Activated CD8-positive, alpha-beta memory T cell treated with anti-CD3 and anti-CD28 coated beads, Interleukin-2, amount 50 U/mL, for 48 hours (primary cell): Measurements from ENCODE around the gene PRODH.
A peak's percentile ranks its signal among the peaks of the same experiment; 100 is the strongest.
"Not testable (repeated sequence)": the region's sequence is repeated elsewhere in the genome, so short reads cannot be mapped to it uniquely, and the experiment has no call there.

Source experiments
- DNase-seq: peaks from one replicate; pipeline ENCODE4 v3.0.0-alpha.2; 2020

The PRODH gene

DNA sequence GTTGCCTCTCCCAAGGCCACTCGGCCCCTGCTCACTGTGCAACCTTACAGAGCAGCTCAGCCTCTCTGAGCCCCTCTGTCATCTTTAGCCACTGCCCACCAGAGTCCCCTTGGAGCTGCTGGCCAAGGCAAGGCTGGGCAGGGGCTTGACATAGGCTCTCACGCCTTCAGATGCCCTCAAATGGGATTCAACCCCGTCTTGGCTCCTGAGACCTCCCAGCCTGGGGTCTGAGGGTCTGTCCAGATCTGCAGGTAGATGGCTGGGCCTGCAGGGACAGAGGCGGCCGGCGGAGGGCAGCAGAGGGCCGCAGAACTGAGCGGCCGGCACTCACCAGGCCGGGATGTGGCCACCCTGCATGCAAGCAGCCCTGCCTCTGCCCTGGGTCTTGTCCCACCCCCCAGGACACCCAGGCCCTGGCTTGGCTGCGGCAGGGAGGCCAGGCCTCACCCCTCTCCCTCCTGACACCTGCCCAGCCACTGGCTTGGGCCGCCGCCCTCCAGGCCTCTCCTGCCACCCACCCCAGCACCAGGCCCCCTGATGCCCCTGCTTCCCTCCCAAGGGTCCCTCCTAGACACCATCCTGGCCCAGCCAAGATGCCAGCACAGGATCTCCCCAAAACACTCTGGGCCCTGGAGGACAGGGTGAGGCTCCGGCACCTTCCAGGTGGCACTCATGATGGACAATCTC, 18.4 kb upstream of the PRODH start:
- DNase-seq: peak; percentile 87

DNA sequence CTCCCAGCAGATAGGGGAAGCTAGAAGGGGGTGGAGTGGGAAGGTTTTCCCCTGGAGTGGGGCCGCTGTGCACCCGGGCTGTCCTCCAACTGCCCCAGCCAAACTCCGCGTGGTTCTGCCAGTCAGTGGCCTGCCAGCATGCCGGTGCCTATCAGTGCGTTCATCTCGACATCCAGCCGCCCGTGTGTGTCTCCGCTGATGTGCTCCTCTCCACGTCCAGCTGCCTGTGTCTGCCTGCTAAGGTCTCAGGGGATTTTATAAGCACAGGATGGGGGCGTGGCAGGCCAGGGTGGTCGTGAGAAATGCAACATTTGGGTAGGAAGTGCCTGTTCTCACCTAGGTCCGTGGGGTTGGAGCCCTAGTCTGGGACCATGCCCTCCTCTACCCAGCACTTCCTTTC, 17.0 kb upstream of the PRODH start:
- DNase-seq: not testable (repeated sequence)

DNA sequence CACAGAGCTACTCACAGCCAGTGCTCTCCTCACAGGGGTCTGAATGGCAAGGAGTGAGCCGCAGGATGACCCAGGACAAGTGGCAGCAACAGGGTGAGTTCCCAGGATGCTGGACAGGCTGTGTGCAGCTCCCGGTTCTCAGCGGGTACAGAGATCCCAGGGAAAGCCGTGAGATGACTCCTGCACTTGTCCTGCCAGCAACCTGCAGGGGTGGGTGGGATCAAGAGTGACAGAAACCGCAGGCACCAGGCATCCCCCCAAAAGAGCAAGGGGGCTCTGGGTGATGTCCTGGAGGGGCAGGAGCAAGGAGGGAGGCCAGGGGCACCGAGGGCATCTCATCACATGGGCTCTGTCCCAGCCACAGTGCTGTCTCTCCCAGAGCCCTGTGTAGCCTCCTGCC, 15.9 kb upstream of the PRODH start:
- DNase-seq: peak; percentile 38

DNA sequence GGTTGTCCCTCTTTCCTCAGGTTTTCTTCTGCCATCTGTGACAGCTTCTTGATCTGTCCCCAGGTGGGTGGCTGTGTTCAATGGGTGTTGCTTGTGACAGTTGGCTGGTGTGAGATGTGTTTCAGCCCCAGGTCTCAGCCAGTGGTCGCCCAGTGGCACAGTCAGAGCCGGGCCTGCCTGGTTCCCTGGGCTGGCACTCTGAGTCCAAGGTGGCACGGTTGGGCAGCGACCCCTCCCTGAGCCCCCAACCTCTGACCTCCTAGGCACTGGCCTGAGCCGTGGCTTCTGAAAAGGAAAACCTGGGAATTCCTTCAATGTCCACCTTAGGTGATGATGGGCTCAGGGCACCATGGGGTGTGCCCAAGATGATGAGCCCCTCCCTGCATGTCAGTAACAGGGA, 14.0 kb upstream of the PRODH start:
- DNase-seq: no peak

DNA sequence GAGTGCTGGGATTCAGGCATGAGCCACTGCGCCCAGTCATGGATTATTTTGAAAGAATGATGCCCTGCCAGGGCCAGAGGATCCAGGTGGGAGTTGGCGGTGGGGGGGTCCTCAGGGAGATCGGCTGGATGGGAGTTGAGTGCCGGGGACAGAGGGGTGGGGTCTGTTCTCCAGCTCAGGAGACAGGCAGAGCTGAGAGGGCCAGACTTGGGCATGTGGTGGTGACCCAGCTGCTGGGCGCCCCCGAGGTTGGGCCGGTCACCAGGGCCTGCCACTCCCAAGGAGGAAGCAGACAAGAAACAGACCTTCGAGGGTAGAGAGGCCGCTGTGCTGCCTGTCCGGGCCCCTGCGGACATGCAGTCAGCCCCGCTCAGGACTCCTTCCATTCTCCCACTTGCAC, 11.8 kb upstream of the PRODH start:
- DNase-seq: no peak

DNA sequence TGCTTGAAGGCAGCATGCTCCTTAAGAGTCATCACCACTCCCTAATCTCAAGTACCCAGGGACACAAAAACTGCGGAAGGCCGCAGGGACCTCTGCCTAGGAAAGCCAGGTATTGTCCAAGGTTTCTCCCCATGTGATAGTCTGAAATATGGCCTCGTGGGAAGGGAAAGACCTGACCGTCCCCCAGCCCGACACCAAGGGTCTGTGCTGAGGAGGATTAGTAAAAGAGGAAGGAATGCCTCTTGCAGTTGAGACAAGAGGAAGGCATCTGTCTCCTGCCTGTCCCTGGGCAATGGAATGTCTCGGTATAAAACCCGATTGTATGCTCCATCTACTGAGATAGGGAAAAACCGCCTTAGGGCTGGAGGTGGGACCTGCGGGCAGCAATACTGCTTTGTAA, 11.0 kb upstream of the PRODH start:
- not testable (repeated sequence) for DNase-seq

DNA sequence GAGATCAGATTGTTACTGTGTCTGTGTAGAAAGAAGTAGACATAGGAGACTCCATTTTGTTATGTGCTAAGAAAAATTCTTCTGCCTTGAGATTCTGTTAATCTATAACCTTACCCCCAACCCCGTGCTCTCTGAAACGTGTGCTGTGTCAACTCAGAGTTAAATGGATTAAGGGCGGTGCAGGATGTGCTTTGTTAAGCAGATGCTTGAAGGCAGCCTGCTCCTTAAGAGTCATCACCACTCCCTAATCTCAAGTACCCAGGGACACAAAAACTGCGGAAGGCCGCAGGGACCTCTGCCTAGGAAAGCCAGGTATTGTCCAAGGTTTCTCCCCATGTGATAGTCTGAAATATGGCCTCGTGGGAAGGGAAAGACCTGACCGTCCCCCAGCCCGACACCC, 2.6 kb upstream of the PRODH start:
- DNase-seq: not testable (repeated sequence)

DNA sequence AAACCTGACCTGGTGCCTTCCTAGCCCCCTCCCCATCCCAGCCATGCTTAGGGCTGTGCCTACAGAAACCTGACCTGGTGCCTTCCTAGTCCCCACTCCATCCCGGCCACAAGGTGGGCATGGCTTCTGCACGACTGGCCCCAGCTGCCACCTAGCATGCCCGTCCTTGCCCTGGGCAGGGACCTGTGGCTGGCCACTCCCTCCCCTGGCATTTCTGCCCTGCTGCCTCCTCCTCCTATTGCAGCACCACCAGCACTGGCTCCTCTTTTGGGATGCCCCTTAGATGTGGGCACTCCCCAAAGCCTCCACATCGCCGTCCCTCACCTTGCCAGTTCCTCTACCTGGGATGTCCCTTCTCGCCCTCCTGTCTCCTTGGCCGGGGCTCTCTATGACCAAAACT, 1.4 kb downstream of the PRODH start:
- DNase-seq: not testable (repeated sequence)

DNA sequence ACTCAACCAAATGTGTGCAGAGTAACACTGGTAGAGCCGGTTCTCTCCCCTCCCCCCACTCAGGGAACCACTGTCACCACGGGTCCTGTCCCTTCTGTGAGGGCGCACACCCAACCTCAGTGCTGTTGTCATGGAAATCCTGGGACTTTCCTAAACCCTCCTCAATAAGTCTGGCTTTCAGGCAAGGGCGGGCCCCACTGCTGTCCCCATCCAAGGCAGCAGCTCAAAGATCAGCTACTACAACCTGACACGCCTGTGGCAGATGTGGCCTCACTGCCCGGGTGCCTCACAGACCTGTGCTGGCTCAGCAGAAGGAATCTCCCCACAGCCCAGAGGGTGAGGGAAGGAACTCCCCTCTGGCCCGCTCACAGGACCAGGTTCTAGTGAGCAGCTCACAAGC, 2.2 kb downstream of the PRODH start:
- no peak for DNase-seq

DNA sequence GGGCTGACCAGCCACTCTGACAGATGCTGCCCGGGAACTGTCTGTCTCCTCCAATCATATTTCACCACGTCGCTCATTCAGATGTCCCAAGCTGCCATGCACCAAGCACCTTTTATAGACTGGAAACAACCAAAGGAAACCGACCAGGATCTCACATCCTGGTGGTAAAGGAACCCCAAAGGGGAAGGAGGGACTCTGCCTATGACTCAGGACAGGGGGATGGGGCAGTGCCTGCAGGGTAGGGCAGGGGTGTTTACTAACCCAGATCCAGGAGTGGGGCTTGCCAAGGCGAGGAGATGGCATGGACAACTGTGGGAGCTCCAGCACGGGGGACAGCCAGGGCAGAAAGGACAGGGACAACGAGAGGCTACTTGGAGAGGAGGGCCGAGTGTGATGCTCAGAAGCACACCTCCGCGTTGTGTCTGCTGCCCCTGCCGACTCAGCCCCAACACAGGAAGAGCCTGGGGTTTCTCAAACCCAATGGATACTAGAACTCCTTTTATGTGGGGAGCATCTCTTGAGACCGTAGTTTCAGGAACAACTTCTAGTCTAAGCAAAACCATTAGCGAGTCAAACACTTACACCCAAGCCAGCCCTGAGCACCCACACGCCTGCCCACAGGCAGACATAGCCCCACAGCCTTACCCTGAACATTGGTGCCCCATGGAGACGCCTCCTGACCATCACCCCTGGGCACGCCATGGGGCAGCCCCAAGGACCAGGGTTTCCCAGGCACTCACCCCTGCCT, 4.0 kb downstream of the PRODH start:
- DNase-seq: no peak

DNA sequence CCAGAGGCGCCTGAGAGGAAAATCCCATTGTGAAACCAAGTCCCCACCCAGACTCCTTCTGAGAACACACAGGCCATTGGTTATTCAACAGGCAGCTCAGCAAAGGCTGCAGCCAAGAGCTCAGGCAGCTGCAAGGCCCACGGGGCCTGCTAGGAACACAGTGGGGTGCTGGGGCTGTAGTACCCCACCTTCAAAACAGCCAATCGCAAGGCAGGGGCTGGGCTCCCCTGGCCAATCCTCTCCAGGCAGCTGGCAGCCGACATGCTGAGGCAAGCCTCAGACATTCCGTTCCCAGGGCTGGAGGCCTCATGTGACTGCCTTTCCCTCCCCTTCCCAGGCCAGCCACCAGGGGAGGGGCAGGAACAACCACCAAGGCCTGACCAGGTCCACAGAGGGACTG, 6.6 kb downstream of the PRODH start:
- no peak for DNase-seq

DNA sequence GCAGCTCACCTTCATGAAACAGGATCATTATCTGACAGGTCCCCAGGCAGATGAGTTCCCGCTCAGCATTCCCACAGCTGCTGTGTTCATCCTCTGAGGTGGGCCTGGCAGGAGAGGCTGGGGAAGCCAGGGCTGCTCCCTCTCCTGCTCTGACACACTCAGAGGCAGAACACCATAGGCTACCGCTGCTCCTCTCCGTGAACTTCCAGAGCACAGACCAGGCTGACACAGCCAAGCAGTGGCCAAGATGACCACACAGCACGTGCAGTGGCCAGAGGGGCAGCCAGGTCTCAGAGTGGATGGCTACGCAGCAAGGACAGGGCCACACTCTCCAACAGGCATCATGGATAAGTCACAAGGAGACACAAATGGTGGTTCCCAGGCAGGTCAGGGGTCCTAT, 8.5 kb downstream of the PRODH start:
- DNase-seq: no peak

DNA sequence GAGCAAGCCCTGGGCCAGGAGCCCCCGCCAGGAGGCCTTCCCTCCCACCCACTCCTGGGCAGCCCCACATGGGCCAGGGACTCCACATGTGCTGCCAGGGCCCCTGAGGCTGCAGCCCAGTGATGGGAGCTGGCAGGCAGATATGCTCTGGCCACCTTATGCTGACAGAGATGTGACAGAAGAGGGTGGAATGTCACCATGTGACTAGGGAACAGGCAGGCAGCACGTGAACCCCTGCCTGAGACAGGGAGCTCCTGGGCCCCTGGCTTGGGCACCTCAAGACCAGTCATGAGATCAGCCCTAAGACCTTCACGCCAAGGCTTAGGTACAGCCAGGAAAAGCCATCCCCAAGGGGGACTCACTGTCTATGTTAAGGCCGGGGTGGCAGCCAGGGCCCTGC, 9.1 kb downstream of the PRODH start:
- DNase-seq: no peak

DNA sequence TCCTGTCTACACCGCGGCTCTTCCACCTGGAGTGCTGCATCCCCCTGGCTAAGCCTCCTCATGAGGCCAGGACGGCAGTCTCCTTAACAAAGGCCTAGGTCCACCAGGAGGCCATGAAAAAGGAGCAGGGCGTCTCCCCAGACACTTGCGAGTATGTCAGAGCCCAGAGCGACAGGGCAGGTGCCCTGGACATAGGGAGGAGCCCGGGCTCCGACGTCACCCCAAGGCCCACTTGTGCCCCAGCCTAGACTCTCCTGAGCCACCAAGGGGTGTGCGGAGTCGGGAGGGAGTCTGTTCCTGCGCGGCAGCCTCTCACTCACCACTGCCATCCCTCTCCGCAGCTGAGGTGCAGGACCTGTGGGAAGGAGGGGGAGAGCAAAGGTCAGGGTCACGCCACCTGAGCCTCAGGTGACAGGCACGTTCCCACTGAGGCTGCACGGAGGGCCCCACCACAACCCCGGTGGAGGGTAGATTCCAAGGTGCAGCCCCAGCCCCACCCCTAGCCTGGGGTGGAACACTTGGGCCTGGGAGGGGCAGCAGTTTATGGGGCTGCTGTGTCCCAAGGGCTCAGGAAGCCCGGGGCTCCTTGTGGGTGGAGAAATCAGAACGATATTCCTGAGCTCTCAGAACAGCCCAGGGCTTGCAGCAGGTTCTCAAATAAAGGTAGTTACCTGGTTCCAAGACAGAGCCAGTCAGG, 10.6 kb downstream of the PRODH start:
- no peak for DNase-seq

DNA sequence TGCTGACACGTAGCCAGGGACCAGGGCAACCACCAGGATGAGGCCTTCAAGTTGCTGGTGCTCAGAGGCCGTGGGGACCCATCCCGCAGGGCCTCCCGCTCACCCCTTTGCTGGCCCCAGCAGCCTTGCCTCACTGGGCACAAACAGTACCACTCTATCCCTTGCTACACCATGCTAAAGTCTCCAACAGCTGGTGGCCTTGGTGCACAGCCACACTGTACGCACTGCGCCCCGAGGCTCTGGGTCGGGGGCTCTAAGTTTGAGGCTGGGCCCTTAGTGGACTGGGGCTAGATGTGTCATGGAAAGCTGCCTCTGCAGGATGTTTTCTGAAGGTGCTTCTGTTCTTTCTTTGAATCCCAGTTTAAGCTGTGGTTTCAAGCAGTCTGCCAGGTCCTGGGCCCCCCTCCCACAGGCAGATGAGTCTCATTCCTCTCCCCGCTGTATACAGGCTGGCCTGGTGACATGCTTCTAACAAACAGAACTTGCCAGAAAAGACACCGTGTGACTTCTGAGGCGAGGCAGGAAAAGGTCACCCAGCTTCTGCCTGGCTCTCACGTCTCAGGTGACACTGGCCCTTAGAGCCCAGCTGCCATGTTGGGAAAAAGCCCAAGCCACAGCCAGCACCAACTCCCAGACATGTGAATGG, 15.7 kb downstream of the PRODH start:
- DNase-seq: not testable (repeated sequence)

DNA sequence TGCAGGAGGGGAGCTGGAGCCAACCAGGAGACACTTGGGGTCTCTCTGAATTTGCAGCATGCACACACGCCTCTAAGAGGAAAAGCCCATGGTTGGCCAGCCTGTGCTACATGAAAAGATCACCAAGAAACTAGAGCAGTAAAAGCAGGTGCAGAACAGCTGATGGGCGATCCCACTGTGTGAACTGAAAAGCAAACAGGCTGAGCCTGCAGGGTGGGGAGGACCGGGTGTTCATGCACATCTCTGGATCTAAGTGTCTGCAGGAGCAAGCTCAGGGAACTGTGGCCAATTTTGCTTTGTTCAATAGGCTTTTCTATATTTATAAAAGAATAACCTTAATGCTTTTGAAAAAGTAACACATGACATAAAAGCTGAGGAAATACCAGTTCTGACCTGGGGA, 18.3 kb downstream of the PRODH start:
- DNase-seq: not testable (repeated sequence)

DNA sequence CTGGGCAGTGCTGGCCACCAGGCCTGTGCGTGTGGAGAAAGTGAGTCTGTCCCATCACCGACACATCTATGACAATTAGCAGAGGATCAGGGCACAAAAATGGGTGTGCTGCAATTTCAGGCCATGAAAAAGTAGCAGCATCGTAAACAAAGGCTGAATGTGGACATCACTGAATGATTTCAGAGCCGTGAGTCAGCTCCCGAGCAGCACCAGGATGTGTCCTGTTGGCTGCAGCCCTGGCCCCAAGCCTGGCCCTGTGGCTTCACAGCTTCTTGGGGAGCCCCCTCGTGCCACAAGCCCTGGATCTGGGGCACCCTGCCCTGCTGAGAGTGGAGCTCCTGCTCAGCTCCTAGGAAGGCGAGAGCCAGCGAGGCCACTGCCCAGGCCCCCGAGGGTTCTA, 20.5 kb downstream of the PRODH start:
- DNase-seq: not testable (repeated sequence)

DNA sequence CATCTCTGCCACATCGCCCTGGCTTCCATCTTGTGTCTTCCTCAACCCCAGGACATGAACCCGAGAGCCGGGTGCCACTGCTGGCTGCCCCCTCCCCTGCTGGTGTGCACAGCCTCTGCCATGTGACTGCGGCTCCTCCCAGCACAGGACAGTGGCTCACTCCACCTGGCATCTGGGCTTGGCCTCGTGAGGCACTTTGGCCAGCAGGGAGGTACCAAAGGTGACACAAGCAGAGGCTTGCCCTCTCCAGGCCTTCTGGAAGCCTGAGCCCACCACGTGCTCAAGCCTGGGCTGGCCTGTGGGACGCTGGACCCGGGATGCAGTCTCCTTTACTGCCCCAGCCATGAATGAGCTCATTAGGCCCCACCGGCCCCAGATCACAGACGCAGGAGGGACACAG, 21.5 kb downstream of the PRODH start:
- not testable (repeated sequence) for DNase-seq

DNA sequence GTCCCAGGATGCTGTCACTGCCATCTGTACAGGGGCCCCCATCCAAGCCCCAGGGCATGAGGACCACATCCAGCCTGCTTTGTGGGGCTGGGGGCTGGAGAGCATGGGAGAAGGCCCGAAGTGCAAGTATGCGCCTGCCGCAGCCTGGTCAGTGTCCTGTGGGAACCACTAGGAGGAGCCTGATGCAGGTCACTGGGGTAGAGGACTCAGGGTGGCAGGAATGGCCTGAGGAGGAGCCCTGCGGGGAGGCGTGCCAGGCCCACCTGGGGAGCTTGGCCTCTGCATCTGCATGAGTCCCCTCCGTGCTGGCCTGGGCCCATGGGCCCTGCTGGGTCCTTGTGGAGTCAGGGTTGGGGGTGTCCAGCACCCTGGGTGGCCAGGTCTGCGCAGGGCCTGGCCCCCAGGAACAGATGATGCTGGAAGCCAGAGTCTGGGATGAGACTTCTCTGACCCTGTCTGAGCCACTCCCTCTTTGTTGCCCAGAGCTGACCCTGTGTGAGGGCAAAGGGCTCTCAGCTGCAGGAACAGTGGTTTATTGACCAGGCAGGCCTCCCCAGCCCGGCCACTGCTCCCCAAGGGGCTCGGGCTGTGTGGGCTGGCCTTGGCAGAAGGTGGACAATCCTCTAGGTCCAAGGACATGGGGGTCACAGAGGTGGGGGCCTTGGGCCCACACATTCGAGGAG, 23.7 kb downstream of the PRODH start:
- not testable (repeated sequence) for DNase-seq

DNA sequence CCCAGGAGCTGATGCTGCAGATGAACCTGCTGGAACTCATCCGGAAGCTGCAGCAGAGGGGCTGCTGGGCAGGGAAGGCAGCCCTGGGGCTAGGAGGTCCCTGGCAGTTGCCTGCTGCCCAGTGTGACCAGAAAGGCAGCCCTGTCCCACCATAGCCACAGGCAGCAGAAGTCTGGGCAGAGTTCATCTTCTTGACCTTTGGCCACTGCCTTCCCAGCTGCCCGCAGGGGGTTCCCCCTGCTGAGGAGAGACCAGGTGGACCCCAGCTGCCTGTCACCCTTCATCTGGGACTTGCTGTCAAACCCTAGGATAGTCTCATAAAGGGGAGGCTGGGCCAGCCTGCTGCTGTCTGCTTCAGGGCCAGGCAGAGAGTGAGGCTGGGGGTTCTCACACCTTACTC, 24.6 kb downstream of the PRODH start:
- DNase-seq: not testable (repeated sequence)

DNA sequence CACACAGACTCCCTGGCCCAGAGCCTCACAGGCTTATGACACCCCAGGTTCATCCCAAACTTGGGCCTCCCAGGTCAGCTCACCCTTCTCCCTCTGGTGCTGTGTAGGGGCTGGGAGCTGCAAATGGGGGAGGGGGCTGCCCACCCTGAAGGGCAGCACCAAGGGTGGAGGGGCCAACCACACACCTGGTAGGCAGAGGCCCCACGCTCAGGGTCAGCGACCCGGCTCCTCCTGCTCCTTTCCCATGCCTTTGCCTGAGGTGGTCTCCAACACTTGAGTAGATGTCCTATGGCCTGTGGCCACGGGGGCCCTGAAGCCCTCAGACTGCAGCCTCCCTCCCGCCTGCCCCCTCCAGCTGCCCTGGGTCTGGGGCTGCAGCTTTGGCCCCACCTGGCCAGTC, 26.5 kb downstream of the PRODH start:
- DNase-seq: no peak

DNA sequence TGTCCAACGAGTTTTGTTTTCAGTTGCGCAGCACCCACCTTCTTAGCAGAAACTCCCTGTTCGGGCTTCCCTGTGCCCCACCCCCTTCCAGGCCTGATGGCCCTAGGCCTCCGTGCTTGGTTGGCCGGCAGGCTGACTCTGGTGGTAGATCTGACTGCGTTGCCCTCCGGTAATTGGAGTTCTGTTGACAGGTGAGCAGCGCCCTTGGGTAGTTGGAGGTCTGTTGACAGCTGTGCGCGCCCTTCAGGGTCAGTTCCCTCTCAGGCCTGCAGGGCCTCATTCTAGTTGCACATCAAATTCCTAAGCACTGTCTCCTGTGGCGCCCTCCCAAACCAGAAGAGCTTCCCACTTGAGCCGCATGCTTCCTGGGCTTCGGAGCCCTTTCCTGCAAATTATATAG, 29.2 kb downstream of the PRODH start:
- DNase-seq: no peak

DNA sequence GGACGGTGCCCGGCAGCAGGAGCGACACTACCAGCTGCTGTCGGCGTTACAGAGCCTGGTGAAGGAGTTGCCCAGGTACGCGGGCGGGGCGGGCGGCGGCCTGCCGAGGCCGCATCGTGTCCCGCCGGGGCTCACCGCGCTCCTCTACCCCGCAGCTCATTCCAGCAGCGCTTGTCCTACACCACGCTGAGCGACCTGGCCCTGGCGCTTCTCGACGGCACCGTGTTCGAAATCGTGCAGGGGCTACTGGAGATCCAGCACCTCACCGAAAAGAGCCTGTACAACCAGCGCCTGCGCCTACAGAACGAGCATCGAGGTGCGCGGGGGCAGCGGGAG, 29.7 kb downstream of the PRODH start:
- not testable (repeated sequence) for DNase-seq
